Peyer's patch (tissue), 4 donors: ENCODE data around the gene SEC14L5. TPM values are rescaled to one million over a fixed set of nuclear protein-coding genes. Genes with fewer than 3 reads are reported as not detected.
A peak's percentile ranks its signal among the peaks of the same experiment; 100 is the strongest.

Experiments
- DNase-seq, 3 donors: peaks; one replicate each; pipeline ENCODE4 v3.0.0-alpha.2; 2017 to 2019
- H3K27ac ChIP-seq, 4 donors: fragments of 200-600 bp; sonication (generic); one replicate each; pipeline ENCODE4 v1.5.1; 2016 to 2019
- H3K27me3 ChIP-seq, 2 donors: fragments of 200-600 bp; sonication (generic); one replicate each; pipeline ENCODE4 v1.5.1; 2019
- H3K36me3 ChIP-seq, 3 donors: fragments of 200-600 bp; sonication (generic); one replicate each; pipeline ENCODE4 v1.5.1; 2016 to 2019
- H3K4me1 ChIP-seq, 4 donors: fragments of 200-600 bp; sonication (generic); one replicate each; pipeline ENCODE4 v1.5.1; 2016 to 2019
- H3K4me3 ChIP-seq, 4 donors: fragments of 200-600 bp; sonication (generic); 1 replicate in 3 of 4; 2 replicates in 1 of 4; pipeline ENCODE4 v1.5.1; 2016 to 2019; ENCODE audit warnings: mild to moderate bottlenecking in 1 of 4
- H3K9me3 ChIP-seq, 4 donors: fragments of 200-600 bp; sonication (generic); one replicate each; pipeline ENCODE4 v1.5.1; 2016 to 2019; ENCODE audit warnings: mild to moderate bottlenecking in 1 of 4
- CTCF ChIP-seq, 6 experiments: fragments of 450-650 bp in 4 of 6; fragments of 200-600 bp in 2 of 6; sonication (generic) in 1 of 6; IDR thresholded peaks; one replicate each; pipeline ENCODE4 v1.5.1; 2017 to 2019; ENCODE audit warnings: antibody characterized with exemption in 6 of 6, mild to moderate bottlenecking in 3 of 6, moderate library complexity in 1 of 6
- POLR2A ChIP-seq, 2 donors: fragments of 450-650 bp; IDR thresholded peaks; one replicate each; pipeline ENCODE4 v1.5.1; 2017; ENCODE audit warnings: antibody characterized with exemption in 2 of 2, mild to moderate bottlenecking in 2 of 2, moderate library complexity in 2 of 2
- total RNA-seq, 4 donors: library from RNA; depleted of rRNA; stranded (reverse); fragments of >200 nt; gene quantifications; one replicate each; pipeline ENCODE4 v1.1.0, GENCODE V29; 2016

SEC14L5 gene
- total RNA-seq, 4 donors from 2014 or later: 0.13 to 2.0 (median 1.1) TPM

- peaks cover 0 to 13% (median 0%) of the 10 kb centered on the region in 4 donors for H3K4me1 ChIP-seq
- H3K4me3 ChIP-seq: peak within 1 kb of the TSS in 1 of 4 donors; percentile 19
- TF ChIP-seq CTCF (IDR thresholded peaks at IDR 0.05) (no peak), POLR2A (IDR thresholded peaks at IDR 0.05) (no peak)
- no peaks in the 10 kb centered on the region for H3K36me3 ChIP-seq
- H3K9me3 ChIP-seq: no peaks in the 10 kb centered on the region
- H3K27me3 ChIP-seq: no peaks in the 10 kb centered on the region
- no peak for DNase-seq
- H3K27ac ChIP-seq: peak within 1 kb of the TSS in 2 of 4 donors; percentile 26 to 49
Measured at GRCh38 chr16:5065813-5066212, 107.7 kb downstream of the SEC14L5 start, which contains the start of gene C16orf89. Gene C16orf89, minus strand, starts transcription at chr16:5065956. Its CDS starts 48 bp downstream, at chr16:5065908.

GRCh38 chr16:5066511-5066910 is 108.4 kb downstream of the SEC14L5 start:
- DNase-seq: no peak
- no peaks in the 10 kb centered on the region for H3K9me3 ChIP-seq

More at GRCh38 chr16:5066511-5066910, 108.4 kb downstream of the SEC14L5 start:
- H3K27ac ChIP-seq: no peak overlapping the region
- H3K4me3 ChIP-seq: no peak overlapping the region
- no peak for TF ChIP-seq CTCF (IDR thresholded peaks at IDR 0.05)
- no peak for TF ChIP-seq POLR2A (IDR thresholded peaks at IDR 0.05)
- H3K36me3 ChIP-seq: no peaks in the 10 kb centered on the region
- no peaks in the 10 kb centered on the region for H3K27me3 ChIP-seq
- H3K4me1 ChIP-seq: peaks cover 0 to 13% (median 0%) of the 10 kb centered on the region in 4 donors

Other genes starting within 250 kb of the SEC14L5 start
- 10 to 100 TPM; 20.8 to 42.9 (median 36.6) TPM for gene ANKS3, start 224.1 kb upstream of the SEC14L5 start, total RNA-seq
- gene DNAAF8, start 223.8 kb upstream of the SEC14L5 start, total RNA-seq: not detected
- 10 to 100 TPM in 3 of 4 donors, 1 to 10 TPM in 1; 4.1 to 24.8 (median 14.5) TPM for gene ZNF500, start 191.2 kb upstream of the SEC14L5 start, total RNA-seq
- gene SEPTIN12, start 170.0 kb upstream of the SEC14L5 start, total RNA-seq: not detected
- 100 to 1,000 TPM in 3 of 4 donors, 10 to 100 TPM in 1; 90.0 to 306 (median 238) TPM for gene SMIM22, start 163.0 kb upstream of the SEC14L5 start, total RNA-seq
- gene ROGDI, start 155.7 kb upstream of the SEC14L5 start, total RNA-seq: 10 to 100 TPM; 26.3 to 50.1 (median 38.0) TPM
- 100 to 1,000 TPM in 1 of 4 donors, 10 to 100 TPM in 3; 57.5 to 168 (median 66.9) TPM for gene GLYR1, start 111.0 kb upstream of the SEC14L5 start, total RNA-seq
- 100 to 1,000 TPM in 1 of 4 donors, 10 to 100 TPM in 3; 56.0 to 119 (median 62.2) TPM for gene UBN1, start 110.8 kb upstream of the SEC14L5 start, total RNA-seq
- 10 to 100 TPM; 28.7 to 84.2 (median 53.0) TPM for gene PPL, start 21.2 kb upstream of the SEC14L5 start, total RNA-seq
- 100 to 1,000 TPM in 1 of 4 donors, 10 to 100 TPM in 3; 50.4 to 104 (median 61.0) TPM for gene NAGPA, start 75.6 kb downstream of the SEC14L5 start, total RNA-seq
- gene C16orf89, start 107.6 kb downstream of the SEC14L5 start, total RNA-seq: 1 to 10 TPM in 1 of 4 donors, under 1 TPM in 1, not detected in 2; 0.80 to 1.4 TPM
- 10 to 100 TPM; 17.8 to 33.9 (median 23.4) TPM for gene ALG1, start 113.5 kb downstream of the SEC14L5 start, total RNA-seq
- 10 to 100 TPM in 2 of 4 donors, 1 to 10 TPM in 2; 7.4 to 12.3 (median 9.0) TPM for gene EEF2KMT, start 139.5 kb downstream of the SEC14L5 start, total RNA-seq